IPS-18c (cell line): ENCODE measurements around the gene TLE3.

Experiments
- H3K4me3 ChIP-seq: 2 replicates; pipeline ENCODE4 v1.7.0; 2013; ENCODE audit warnings: low read depth, mild to moderate bottlenecking, low read length, moderate library complexity; ENCODE audit not compliant: insufficient read depth
- H3K9me3 ChIP-seq: one replicate; pipeline ENCODE4 v1.6.1; 2013; ENCODE audit warnings: mild to moderate bottlenecking, low read length, moderate library complexity; ENCODE audit not compliant: control insufficient read depth, insufficient read depth

TLE3 gene

DNA sequence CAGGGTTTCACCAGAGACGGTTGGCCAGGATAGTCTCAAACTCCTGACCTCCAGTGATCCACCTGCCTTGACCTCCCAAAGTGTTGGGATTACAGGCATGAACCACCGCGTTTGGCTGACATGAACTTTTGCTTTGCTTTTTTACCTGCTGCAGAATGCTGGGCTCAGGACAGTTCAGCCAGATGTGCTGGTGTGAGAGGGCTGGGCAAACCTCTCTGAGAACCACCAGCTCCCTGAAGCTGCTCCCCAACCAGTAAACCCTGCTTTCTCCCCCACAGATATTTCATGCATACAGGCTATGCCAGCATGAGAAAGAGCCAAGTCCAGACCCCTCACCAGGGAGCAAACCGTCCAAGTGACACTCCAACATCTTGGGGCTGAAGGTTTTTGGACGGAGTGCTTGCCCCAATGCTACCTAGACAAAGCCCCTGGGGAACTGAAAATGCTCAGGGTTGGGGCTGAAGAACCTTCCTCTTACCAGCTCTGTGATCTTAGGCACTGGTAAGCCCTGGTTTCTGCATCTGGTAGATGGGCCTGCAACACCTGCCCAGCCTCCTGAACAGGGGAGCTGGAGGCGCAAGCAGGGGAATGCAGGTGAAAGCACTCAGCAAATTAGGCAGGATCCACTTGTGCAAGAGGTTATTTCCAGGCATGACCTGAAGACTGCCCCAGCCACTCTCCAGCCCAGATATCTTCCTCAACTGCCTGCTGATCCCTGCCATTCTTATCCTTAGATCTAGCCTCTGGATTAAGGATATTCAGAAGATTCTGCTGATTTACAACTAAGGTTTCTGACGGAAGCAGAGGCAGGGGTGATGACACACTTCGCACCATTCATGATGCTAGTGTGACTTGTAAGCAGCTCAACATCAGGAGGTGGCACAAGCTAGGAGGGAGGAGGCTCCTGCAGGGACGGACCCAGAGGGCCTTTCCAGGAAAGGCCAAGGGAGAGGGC, 78.8 kb downstream of the TLE3 start:
- H3K9me3 ChIP-seq: no peaks in the 10 kb centered on the region
- no peak overlapping the region for H3K4me3 ChIP-seq

DNA sequence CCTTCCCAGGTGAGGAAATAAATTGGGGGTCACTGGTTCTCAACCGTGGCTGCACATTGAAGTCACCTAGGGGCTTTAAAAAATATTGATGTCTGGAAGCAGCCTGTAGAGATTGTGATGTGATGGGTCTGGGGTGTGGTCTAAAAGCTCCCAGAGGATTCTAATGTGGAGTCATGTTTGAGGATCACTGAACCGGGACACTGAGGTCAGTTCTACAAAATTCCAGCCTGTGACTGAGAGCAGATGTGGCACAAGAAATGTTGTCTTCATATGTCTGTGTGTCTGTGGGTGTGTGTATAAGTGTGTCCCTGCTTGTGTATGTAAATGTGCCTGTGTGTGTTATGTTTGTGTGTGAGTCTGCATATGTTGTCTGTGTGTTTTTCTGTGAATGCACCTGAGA, 79.9 kb downstream of the TLE3 start:
- H3K4me3 ChIP-seq: no peak overlapping the region
- no peaks in the 10 kb centered on the region for H3K9me3 ChIP-seq

DNA sequence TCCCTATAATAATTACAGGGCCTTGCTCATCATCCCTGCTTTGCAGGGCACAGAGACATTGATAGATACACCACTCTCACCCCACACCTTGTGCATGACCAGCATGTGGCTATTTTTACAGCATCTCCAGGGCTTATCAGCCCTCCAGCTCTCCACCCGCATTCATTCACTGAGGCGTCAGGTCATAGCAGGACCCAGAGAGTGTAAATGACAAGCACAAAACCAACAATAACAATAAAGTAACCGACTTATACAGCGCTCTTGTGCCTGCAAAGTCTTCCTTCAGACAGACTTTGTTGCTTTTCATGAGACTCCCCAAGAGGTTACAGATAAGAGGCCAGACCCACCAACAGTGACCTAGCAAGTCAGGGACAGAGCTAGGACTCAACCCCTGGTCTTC, 80.7 kb downstream of the TLE3 start:
- Histone ChIP-seq H3K9me3 (no peaks in the 10 kb centered on the region), H3K4me3 (no peak overlapping the region)

GRCh38 chr15:70016511-70016994, 81.2 kb downstream of the TLE3 start:
- Histone ChIP-seq H3K9me3 (no peaks in the 10 kb centered on the region), H3K4me3 (no peak overlapping the region)

DNA sequence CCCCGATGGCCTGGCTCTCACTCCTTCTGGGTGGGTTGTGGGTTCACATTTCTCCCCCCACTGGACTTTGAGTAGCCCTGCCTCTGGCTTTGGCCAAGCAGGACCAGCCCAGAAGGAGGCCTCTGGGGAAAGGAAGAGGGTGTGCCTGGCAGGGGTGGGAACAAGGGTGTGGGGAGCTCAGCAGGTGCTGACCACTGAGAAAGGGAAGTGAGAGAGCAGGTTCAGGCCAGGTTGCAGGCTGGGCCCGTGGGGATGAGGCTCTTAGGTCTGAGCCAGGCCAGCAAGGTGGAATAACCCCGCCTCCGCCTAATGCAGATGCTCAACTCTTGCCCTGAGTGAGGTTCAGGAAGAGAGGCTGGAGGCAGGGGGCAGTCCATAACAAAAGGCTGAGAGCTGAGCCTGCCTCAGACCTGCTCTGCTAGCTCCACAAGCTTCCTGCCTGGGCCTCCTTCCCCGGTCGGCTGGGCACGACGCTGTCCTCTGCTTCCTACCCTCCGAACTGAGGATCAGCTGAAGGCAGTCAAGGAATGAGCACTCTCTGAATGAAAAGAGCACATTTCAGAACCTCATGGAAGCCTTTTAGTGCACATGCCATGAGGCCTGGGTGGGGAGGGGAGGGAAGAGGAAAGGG, 82.7 kb downstream of the TLE3 start:
- no peaks in the 10 kb centered on the region for H3K9me3 ChIP-seq
- no peak overlapping the region; the same call in 1 of the 2 replicates for H3K4me3 ChIP-seq

DNA sequence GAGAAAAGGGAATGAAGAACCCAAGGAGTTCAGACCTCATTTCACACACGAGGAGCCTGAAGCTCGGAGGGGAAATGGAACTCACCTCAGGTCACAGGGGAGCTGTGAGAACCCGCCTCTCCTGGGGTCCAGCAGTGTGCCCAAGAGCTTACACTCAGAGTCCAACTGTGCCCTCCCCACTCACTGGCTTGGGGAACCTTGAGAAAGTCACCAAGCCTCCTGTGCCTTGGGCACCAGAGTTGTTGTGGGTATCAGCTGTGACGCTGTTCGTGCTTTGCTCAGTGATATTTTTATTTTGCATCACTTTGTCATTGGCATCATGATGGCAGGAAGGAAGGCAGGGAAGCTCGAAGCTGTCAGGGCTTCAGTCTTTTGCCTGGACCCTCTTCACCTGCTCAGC, 83.4 kb downstream of the TLE3 start:
- Histone ChIP-seq H3K4me3 (no peak overlapping the region), H3K9me3 (no peaks in the 10 kb centered on the region)

DNA sequence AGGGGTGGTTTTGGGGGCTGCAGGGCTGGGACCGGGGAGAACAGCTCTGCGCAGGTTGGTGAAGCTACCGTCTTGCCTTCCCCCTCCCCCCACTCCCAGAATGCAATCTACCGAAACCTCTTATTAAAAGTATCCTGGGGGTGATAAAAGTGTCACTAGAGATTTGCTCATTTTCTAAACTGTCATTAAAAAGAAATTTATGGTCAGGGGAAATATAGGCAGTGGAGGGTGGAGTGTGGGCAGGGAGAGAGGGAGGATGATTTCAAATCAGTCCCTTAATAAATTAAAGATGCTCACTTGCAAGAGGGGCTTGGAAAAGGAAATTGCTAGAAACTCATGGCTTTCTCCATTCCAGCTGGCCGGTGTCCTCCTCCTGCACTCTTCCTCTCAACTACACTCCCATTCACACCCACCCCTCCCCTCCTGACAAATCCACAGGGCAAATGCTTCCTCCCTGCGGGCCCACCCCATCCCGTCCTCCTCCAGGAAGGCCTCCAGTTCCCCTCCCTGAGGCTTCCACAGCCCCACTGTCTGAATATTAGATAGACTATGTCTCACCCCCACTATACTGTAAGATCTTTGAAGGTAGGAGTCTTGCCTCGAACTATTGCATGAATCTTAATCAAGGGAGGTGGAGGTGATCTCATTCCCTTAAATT, 83.9 kb downstream of the TLE3 start:
- H3K9me3 ChIP-seq: no peaks in the 10 kb centered on the region
- no peak overlapping the region for H3K4me3 ChIP-seq

GRCh38 chr15:70012895-70013294, 84.8 kb downstream of the TLE3 start:
- H3K4me3 ChIP-seq: no peak overlapping the region
- H3K9me3 ChIP-seq: no peaks in the 10 kb centered on the region

- H3K4me3 ChIP-seq: no peak overlapping the region
- H3K9me3 ChIP-seq: no peaks in the 10 kb centered on the region
Observed at GRCh38 chr15:70008697-70009290, 88.9 kb downstream of the TLE3 start.

DNA sequence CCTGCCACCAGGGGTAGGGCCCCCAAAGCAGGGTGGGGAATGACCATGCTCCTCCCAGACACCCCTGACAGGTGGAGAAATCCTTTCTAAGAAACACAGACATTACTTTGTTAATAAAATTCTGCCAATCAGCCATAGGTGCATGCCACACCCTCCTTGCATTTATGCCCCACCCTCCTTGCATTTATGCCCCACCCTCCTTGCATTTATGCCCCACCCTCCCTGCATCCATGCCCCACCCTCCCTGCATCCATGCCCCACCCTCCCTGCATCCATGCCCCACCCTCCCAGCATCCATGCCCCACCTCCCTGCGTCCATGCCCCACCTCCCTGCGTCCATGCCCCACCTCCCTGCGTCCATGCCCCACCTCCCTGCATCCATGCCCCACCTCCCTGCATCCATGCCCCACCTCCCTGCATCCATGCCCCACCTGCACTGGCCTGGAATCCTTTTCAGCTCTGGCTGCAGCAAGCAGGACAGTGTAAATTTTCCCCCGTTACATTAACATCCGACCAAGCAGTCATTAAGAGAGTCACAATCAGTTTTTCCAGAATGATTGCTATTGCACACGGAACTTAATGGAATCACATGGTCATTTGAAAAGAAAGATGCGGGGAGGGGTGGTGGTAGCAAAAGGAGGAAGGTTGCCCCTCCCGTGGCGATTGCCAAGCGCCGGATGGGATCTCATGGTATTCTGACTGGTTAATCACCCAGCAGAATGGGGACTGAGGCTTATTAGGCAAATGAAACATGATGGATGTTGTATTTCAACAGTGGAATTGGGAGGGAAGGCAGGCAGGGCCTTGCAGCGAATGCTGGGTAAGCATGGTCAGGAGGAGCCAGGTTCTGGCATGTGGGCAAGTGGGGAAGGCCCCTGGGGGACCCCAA, 91.2 kb downstream of the TLE3 start:
- no peak overlapping the region for H3K4me3 ChIP-seq

GRCh38 chr15:70004826-70005225, 92.9 kb downstream of the TLE3 start:
- H3K4me3 ChIP-seq: no peak overlapping the region
- H3K9me3 ChIP-seq: peaks cover 3% of the 10 kb centered on the region

More for the DNA sequence above, 91.2 kb downstream of the TLE3 start:
- peaks cover 3% of the 10 kb centered on the region for H3K9me3 ChIP-seq

DNA sequence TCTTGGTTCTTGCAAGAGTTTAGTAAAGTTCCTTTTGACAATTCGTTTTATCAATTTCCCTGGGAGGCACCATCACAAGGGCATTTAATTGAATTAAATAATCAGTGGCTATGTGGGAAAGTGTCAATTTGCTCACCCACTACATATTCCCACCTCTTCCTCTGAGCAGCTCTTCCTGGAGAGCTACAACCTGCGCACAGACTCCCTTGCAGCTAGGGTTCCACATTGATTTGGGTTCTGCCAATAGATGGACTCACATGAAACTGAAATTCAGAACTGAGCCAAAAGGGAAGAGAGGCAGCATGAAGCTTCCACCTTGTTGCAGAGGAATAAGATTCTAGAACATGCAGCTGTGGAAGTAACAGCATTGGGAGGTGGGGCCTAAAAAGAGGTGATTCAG, 94.8 kb downstream of the TLE3 start:
- H3K4me3 ChIP-seq: no peak overlapping the region
- peaks cover 5% of the 10 kb centered on the region for H3K9me3 ChIP-seq

DNA sequence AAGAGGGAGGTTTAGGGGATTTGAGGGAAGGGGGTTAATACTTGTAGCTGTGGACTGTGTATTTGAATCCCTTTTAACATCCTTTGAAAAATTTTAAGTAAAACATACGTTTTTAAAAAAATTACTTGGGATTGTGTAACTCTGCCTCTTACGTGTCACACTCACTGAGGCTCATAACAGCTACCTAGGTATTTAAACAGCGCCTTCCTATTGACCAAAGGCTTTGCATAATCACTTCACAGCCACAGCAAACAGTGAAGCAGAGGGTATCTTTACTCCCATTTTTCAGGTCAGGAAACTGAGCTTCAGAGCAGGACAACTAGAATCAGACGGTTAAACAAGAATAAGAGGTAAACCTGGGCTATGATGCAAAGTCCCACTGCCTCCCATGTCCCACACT, 95.9 kb downstream of the TLE3 start:
- no peak overlapping the region for H3K4me3 ChIP-seq
- H3K9me3 ChIP-seq: peaks cover 5% of the 10 kb centered on the region

- Histone ChIP-seq H3K4me3 (no peak overlapping the region), H3K9me3 (peaks cover 5% of the 10 kb centered on the region)
Observed at GRCh38 chr15:69999392-70000085, 98.2 kb downstream of the TLE3 start.

DNA sequence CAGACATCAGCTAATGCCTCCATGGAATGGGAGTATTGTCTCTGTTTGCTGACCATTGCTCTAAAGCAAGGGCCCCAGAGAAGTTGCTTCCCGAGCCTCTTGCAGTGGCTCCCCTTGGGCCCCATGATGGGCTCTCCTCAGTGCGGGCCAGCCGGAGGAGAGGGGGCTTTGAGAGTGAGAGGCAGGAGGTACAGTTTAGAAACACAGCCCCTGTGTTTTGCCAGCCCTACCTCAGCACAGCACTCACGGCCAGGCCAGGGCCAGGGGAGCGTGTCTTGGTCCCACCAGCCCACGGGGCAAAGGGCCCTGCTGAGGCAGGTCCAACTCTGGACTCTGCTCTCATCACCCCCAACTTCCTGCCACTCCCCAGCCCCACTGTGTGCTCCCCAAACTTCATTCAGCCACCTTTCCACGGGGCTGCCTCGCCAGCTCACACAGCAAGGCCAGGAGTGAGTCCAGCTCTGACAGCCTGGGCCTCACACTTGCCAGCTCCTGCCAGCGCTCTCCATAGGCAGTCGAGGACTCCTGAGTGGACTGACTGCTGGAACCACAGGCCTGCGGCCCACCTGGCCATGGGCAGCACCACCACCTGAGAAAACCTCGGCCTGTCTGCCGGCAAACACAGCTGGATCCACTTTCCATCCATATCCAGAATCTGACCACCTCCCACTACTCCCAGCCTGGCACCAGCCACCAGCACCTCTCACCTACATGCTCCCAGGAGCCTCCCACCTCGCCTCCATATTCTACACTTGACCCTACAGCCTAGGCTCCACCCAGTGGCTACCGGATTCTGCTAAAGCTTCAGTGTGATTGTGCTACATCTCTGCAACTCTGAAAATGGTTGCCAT, 99.0 kb downstream of the TLE3 start:
- Histone ChIP-seq H3K9me3 (peaks cover 5% of the 10 kb centered on the region), H3K4me3 (no peak overlapping the region)
